Posterior cingulate gyrus (tissue), 11 donors: Measurements from ENCODE around the gene VPS33B.

Experiments
- DNase-seq, 10 donors: peaks; one replicate each; pipeline versions ENCODE4 v3.0.0 to v3.0.0-alpha.2; 2020 to 2021; ENCODE audit warnings: mixed read lengths in 3 of 10
- intact Hi-C: fragments of 100-400 bp; cut with DNase I; formaldehyde crosslinking; loops from one replicate; pipeline ENCODE4 v1.15.1; 2023

The VPS33B gene

GRCh38 chr15:90986790-90987507 is 35.4 kb downstream of the VPS33B start:
- DNase-seq = no peak

GRCh38 chr15:90982135-90982534 is 40.3 kb downstream of the VPS33B start:
- no peak for DNase-seq
- intact Hi-C loops = no loop called here

More at GRCh38 chr15:90986790-90987507, 35.4 kb downstream of the VPS33B start:
- intact Hi-C loops = no loop called here

- intact Hi-C loops = no loop called here
- DNase-seq = no peak
Observed at GRCh38 chr15:90981681-90982080, 40.7 kb downstream of the VPS33B start.

- intact Hi-C loops = loop anchor here (5.0 kb wide), 1 partner anchor 312 kb away; no protein-coding TSS in a partner anchor
- no peak for DNase-seq
Observed at GRCh38 chr15:90979582-90979981, 42.8 kb downstream of the VPS33B start.

- intact Hi-C loops = no loop called here
- DNase-seq = no peak
Observed at GRCh38 chr15:90974216-90974615, 48.2 kb downstream of the VPS33B start.

- DNase-seq = peak in 1 of 10 donors; percentile 74
- intact Hi-C loops = no loop called here
Observed at GRCh38 chr15:90972133-90972532, 50.3 kb downstream of the VPS33B start.

GRCh38 chr15:90970274-90970673 is 52.1 kb downstream of the VPS33B start:
- intact Hi-C loops = no loop called here
- peak in 1 of 10 donors; percentile 42 for DNase-seq

GRCh38 chr15:90968434-90968833 is 54.0 kb downstream of the VPS33B start:
- DNase-seq = no peak
- intact Hi-C loops = no loop called here

- intact Hi-C loops = no loop called here
- no peak for DNase-seq
Observed at GRCh38 chr15:90967206-90967605, 55.2 kb downstream of the VPS33B start.

- DNase-seq = peak in 1 of 10 donors; percentile 67
- intact Hi-C loops = no loop called here
Observed at GRCh38 chr15:90966262-90966661, 56.1 kb downstream of the VPS33B start.

GRCh38 chr15:90962021-90962420 is 60.4 kb downstream of the VPS33B start:
- DNase-seq = no peak
- intact Hi-C loops = no loop called here

GRCh38 chr15:90960298-90961091 is 61.9 kb downstream of the VPS33B start:
- DNase-seq = peak in 4 of 10 donors; percentile 16 to 88 (median 57)
- intact Hi-C loops = no loop called here

GRCh38 chr15:90959894-90960293 is 62.5 kb downstream of the VPS33B start:
- intact Hi-C loops = no loop called here
- peak; percentile 51 to 96 (median 76) for DNase-seq

- DNase-seq = peak in 2 of 10 donors; percentile 40 to 56
Observed at GRCh38 chr15:90959028-90959595, 63.3 kb downstream of the VPS33B start.

GRCh38 chr15:90957791-90958190 is 64.6 kb downstream of the VPS33B start:
- DNase-seq = peak in 2 of 10 donors; percentile 55 to 79
- intact Hi-C loops = no loop called here

More at GRCh38 chr15:90959028-90959595, 63.3 kb downstream of the VPS33B start:
- intact Hi-C loops = no loop called here

GRCh38 chr15:90957031-90957790 is 65.2 kb downstream of the VPS33B start:
- intact Hi-C loops = no loop called here
- DNase-seq = peak in 5 of 10 donors; percentile 42 to 90 (median 81)

GRCh38 chr15:90956274-90957030 is 65.9 kb downstream of the VPS33B start:
- intact Hi-C loops = loop anchor here (1.0 kb wide), 1 partner anchor 93 kb away; no protein-coding TSS in a partner anchor

GRCh38 chr15:90955624-90956273 is 66.6 kb downstream of the VPS33B start:
- no peak for DNase-seq
- intact Hi-C loops = loop anchor here (1.0 to 2.0 kb wide), 2 partner anchors 94 to 315 kb away; no protein-coding TSS in a partner anchor

More at GRCh38 chr15:90956274-90957030, 65.9 kb downstream of the VPS33B start:
- DNase-seq = peak; percentile 61 to 95 (median 78)
